ENCODE data around the gene KPNA3. TPM values are rescaled to one million over a fixed set of nuclear protein-coding genes. Genes with fewer than 3 reads are reported as not detected.

The KPNA3 gene
- total and polyA plus RNA-seq, 11 donors: 21.7 to 104 (median 50.2) TPM

GRCh38 chr13:49697468-49697867 lies 95.0 kb downstream of the KPNA3 start:
- 95 to 98% (median 98%) methylated on average over 3 of the region's 3 CpGs for WGBS, 4 donors
- no peaks in the 10 kb centered on the region for H3K27me3 ChIP-seq
- H3K27ac ChIP-seq: no peak overlapping the region
- TF ChIP-seq POLR2A (IDR thresholded peaks at IDR 0.05) (no peak), CTCF (IDR thresholded peaks at IDR 0.05) (no peak)
- H3K4me3 ChIP-seq: no peak overlapping the region
- no peak for DNase-seq
- intact Hi-C loops (cut with DNase I): loop anchor here in 2 of 10 donors (10.0 kb wide), 1 partner anchor 87 kb away; no protein-coding TSS in a partner anchor
- peaks cover 0 to 42% (median 27%) of the 10 kb centered on the region in 9 donors for H3K36me3 ChIP-seq
- ATAC-seq: no peak
- no peaks in the 10 kb centered on the region for H3K9me3 ChIP-seq
- no peaks in the 10 kb centered on the region for H3K4me1 ChIP-seq

GRCh38 chr13:49694446-49694845 lies 98.0 kb downstream of the KPNA3 start:
- intact Hi-C loops (cut with DNase I): loop anchor here in 7 of 10 donors (2.0 to 10.0 kb wide), 3 partner anchors 28 to 98 kb away; partner anchors contain the start of gene KPNA3 (in 5 of the 7)
- Histone ChIP-seq H3K4me3 (no peak overlapping the region), H3K27ac (no peak overlapping the region), H3K4me1 (peaks cover 0 to 15% (median 6%) of the 10 kb centered on the region in 12 donors), H3K36me3 (peaks cover 0 to 14% (median 1%) of the 10 kb centered on the region in 9 donors), H3K27me3 (no peaks in the 10 kb centered on the region), H3K9me3 (no peaks in the 10 kb centered on the region)
- whole genome bisulfite sequencing, 4 donors: 84 to 92% (median 85%) methylated on average over 1 of the region's 1 CpG
- ATAC-seq (no peak), DNase-seq (no peak)
- TF ChIP-seq CTCF (IDR thresholded peaks at IDR 0.05): no peak

DNA sequence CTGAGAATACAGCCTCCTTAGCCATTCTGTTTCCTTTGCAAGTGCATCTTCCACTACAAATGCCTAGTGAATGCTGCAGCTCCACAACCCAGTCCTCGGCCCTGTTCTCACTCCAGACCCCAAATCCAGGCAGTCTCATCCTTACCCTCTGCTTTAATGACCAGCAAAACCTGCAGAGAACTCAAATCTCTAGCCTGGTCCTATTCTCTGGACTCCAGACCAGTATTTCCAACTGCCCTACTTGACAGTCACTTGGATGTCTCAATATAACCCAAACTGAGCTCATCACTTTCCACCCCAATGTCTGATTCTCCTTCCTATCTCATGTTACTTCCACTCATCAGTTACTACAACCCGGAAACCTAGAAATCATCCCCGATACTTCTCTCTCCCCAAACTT lies 98.6 kb downstream of the KPNA3 start:
- WGBS, 4 donors: 78 to 82% (median 79%) methylated on average over 3 of the region's 3 CpGs
- peaks cover 0 to 15% (median 6%) of the 10 kb centered on the region in 12 donors for H3K4me1 ChIP-seq
- no peaks in the 10 kb centered on the region for H3K9me3 ChIP-seq
- no peak for ATAC-seq
- intact Hi-C loops (cut with DNase I): loop anchor here in 7 of 10 donors (2.0 to 10.0 kb wide), 3 partner anchors 29 to 98 kb away; partner anchors contain the start of gene KPNA3 (in 5 of the 7)
- no peak for TF ChIP-seq POLR2A (IDR thresholded peaks at IDR 0.05)
- H3K27ac ChIP-seq: no peak overlapping the region
- H3K36me3 ChIP-seq: peaks cover 0 to 14% (median 0%) of the 10 kb centered on the region in 9 donors
- no peak for DNase-seq
- H3K4me3 ChIP-seq: no peak overlapping the region
- H3K27me3 ChIP-seq: no peaks in the 10 kb centered on the region

GRCh38 chr13:49693191-49693733 lies 99.2 kb downstream of the KPNA3 start:
- 86 to 94% (median 89%) methylated on average over 4 of the region's 4 CpGs for WGBS, 4 donors
- ATAC-seq: no peak
- no peak for TF ChIP-seq CTCF (IDR thresholded peaks at IDR 0.05)
- Histone ChIP-seq H3K36me3 (peaks cover 0 to 13% (median 0%) of the 10 kb centered on the region in 9 donors), H3K27ac (no peak overlapping the region), H3K4me3 (no peak overlapping the region), H3K27me3 (no peaks in the 10 kb centered on the region), H3K4me1 (peaks cover 0 to 15% (median 6%) of the 10 kb centered on the region in 12 donors), H3K9me3 (no peaks in the 10 kb centered on the region)
- intact Hi-C loops (cut with DNase I): loop anchor here in 7 of 10 donors (5.0 to 10.0 kb wide), 2 partner anchors 92 to 99 kb away; partner anchors contain the start of gene KPNA3 (in 5 of the 7)
- DNase-seq: no peak
